Ishikawa (cell line): ENCODE measurements around the gene SDC4.

Source experiments
- EP300 ChIP-seq: IDR thresholded peaks from 2 replicates; pipeline ENCODE4 v1.6.1; 2012; ENCODE audit warnings: borderline replicate concordance
- NFIC ChIP-seq: IDR thresholded peaks from 2 replicates; pipeline ENCODE4 v1.6.1; 2012
- RAD21 ChIP-seq: IDR thresholded peaks from 2 replicates; pipeline ENCODE4 v1.6.1; 2012; ENCODE audit warnings: low read depth

DNA sequence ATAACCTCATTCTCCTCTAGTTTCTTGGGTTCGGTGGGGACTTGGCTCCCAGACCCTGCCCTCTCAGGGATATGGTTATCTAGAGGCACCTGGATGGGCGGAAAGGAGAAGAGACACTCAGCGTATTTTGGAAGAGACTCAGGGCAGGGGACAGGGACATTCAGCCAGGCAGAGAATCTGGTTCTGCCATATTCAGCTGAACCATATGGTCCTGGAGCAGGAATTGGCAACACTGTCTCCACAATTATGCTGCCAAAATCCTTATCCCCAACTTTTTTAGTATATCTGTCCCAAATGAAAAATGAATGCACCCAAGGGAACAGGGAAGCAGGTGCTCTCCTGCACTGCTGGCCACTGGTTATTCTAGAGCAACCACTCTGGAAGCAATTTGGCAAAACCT, 17.7 kb downstream of the SDC4 start:
- TF ChIP-seq RAD21 (no peak), EP300 (no peak), NFIC (no peak)
